GM23338 (cell line): ENCODE measurements around the gene AGMAT. TPM values are rescaled to one million over a fixed set of nuclear protein-coding genes. Genes with fewer than 3 reads are reported as not detected.

Source experiments
- ATAC-seq: fragments of 200-7000 bp; cut with Tn5 transposase; 3 replicates; pipeline ENCODE4 v1.9.1; 2020
- DNase-seq: peaks from one replicate; pipeline ENCODE4 v3.0.0-alpha.2; 2015; ENCODE audit warnings: low spot score
- H2AFZ ChIP-seq: fragments of 200-600 bp; sonication (generic); 2 replicates; pipeline ENCODE4 v1.8.0; 2016; ENCODE audit warnings: antibody characterized with exemption, mild to moderate bottlenecking, moderate library complexity
- H3F3A ChIP-seq: fragments of 200-600 bp; sonication (generic); replicated peaks from 2 replicates; pipeline ENCODE4 v1.8.0; 2017; ENCODE audit warnings: antibody characterized with exemption, mixed run types, low read depth
- H3K27ac ChIP-seq: fragments of 200-600 bp; sonication (generic); 2 replicates; pipeline ENCODE4 v1.6.1; 2016; ENCODE audit warnings: low read depth
- H3K27me3 ChIP-seq: fragments of 200-600 bp; sonication (generic); 2 replicates; pipeline ENCODE4 v1.8.0; 2016; ENCODE audit warnings: mild to moderate bottlenecking, mixed run types, moderate library complexity; ENCODE audit not compliant: insufficient read depth
- H3K36me3 ChIP-seq: fragments of 200-600 bp; sonication (generic); 2 replicates; pipeline ENCODE4 v1.8.0; 2016; ENCODE audit warnings: mild to moderate bottlenecking; ENCODE audit not compliant: insufficient read depth
- H3K4me1 ChIP-seq: fragments of 200-600 bp; sonication (generic); 2 replicates; pipeline ENCODE4 v1.8.0; 2016; ENCODE audit warnings: mild to moderate bottlenecking, moderate library complexity; ENCODE audit not compliant: insufficient read depth
- H3K4me2 ChIP-seq: fragments of 200-600 bp; sonication (generic); 2 replicates; pipeline ENCODE4 v1.7.1; 2017; ENCODE audit warnings: mixed run types
- H3K4me3 ChIP-seq: fragments of 200-600 bp; sonication (generic); 2 replicates; pipeline ENCODE4 v1.6.1; 2016; ENCODE audit warnings: mixed run types
- H3K79me2 ChIP-seq: fragments of 200-600 bp; sonication (generic); replicated peaks from 2 replicates; pipeline ENCODE4 v1.8.0; 2017; ENCODE audit warnings: mild to moderate bottlenecking; ENCODE audit not compliant: insufficient read depth
- H3K9me2 ChIP-seq: fragments of 200-600 bp; sonication (generic); 2 replicates; pipeline ENCODE4 v1.8.0; 2017; ENCODE audit not compliant: insufficient read depth
- H4K20me1 ChIP-seq: fragments of 200-600 bp; sonication (generic); replicated peaks from 2 replicates; pipeline ENCODE4 v1.8.0; 2017; ENCODE audit warnings: mild to moderate bottlenecking; ENCODE audit not compliant: insufficient read depth
- H3K27ac Mint-ChIP-seq: 2 replicates; pipeline ENCODE4 v1.8.0; 2020; ENCODE audit warnings: inconsistent platforms, mild to moderate bottlenecking, moderate library complexity, mixed read lengths
- H3K27me3 Mint-ChIP-seq: 3 replicates; pipeline ENCODE4 v1.8.0; 2022; ENCODE audit warnings: low read depth, mild to moderate bottlenecking, moderate library complexity, mixed read lengths, inconsistent platforms; ENCODE audit not compliant: insufficient read depth, poor library complexity
- H3K36me3 Mint-ChIP-seq: 3 replicates; pipeline ENCODE4 v1.8.0; 2021; ENCODE audit warnings: low read depth, mild to moderate bottlenecking, inconsistent platforms, moderate library complexity, mixed read lengths
- H3K4me1 Mint-ChIP-seq: 3 replicates; pipeline ENCODE4 v1.8.0; 2020; ENCODE audit warnings: mild to moderate bottlenecking, inconsistent platforms, mixed read lengths
- H3K4me3 Mint-ChIP-seq: 3 replicates; pipeline ENCODE4 v1.8.0; 2021; ENCODE audit warnings: moderate library complexity, mild to moderate bottlenecking, inconsistent platforms, mixed read lengths
- H3K9me3 Mint-ChIP-seq: 3 replicates; pipeline ENCODE4 v1.8.0; 2020; ENCODE audit warnings: moderate library complexity, mild to moderate bottlenecking, inconsistent platforms, mixed read lengths
- CREB1 ChIP-seq: fragments of 250-450 bp; sonication (Bioruptor Pico); IDR thresholded peaks from 2 replicates; pipeline ENCODE4 v1.5.0; 2020; ENCODE audit warnings: low read depth, mild to moderate bottlenecking, moderate library complexity
- ETS1 ChIP-seq: IDR thresholded peaks from 2 replicates; pipeline ENCODE4 v1.6.1; 2016; ENCODE audit warnings: antibody characterized with exemption
- EZH2 ChIP-seq: fragments of 200-600 bp; sonication (generic); IDR thresholded peaks from one replicate; pipeline ENCODE4 v1.8.0; 2017; ENCODE audit warnings: antibody characterized with exemption, mild to moderate bottlenecking, low read depth; ENCODE audit not compliant: unreplicated experiment
- EZH2phosphoT487 ChIP-seq: fragments of 200-600 bp; sonication (generic); IDR thresholded peaks from one replicate; pipeline ENCODE4 v1.8.1; 2018; ENCODE audit warnings: antibody characterized with exemption; ENCODE audit not compliant: unreplicated experiment
- JUNB ChIP-seq: IDR thresholded peaks from one replicate; pipeline ENCODE4 v1.6.1; 2016; ENCODE audit warnings: antibody characterized with exemption; ENCODE audit not compliant: unreplicated experiment
- NANOG ChIP-seq: IDR thresholded peaks from 2 replicates; pipeline ENCODE4 v1.6.1; 2016; ENCODE audit warnings: antibody characterized with exemption, borderline replicate concordance
- POLR2AphosphoS5 ChIP-seq: IDR thresholded peaks from 2 replicates; pipeline ENCODE4 v1.6.1; 2016; ENCODE audit warnings: antibody characterized with exemption, low read depth
- STAT1 ChIP-seq: IDR thresholded peaks from one replicate; pipeline ENCODE4 v1.6.1; 2016; ENCODE audit warnings: antibody characterized with exemption; ENCODE audit not compliant: unreplicated experiment
- ZNF114 ChIP-seq: fragments of 250-450 bp; sonication (Bioruptor Pico); IDR thresholded peaks from 2 replicates; pipeline ENCODE4 v1.5.0; 2020; ENCODE audit warnings: mild to moderate bottlenecking, moderate library complexity
- ZNF331 ChIP-seq: fragments of 250-450 bp; sonication (Bioruptor Pico); IDR thresholded peaks from 2 replicates; pipeline ENCODE4 v1.5.0; 2020; ENCODE audit warnings: low read depth, mild to moderate bottlenecking, moderate library complexity
- polyA plus RNA-seq: library from polyadenylated mRNA; unstranded; fragments of >200 nt; fragmentation: Nextera tagmentation; extraction: Ambion mirVana; gene quantifications from 2 replicates; pipeline ENCODE4 v1.2.1, GENCODE V29; 2016
- total RNA-seq: library from RNA; depleted of rRNA; stranded (reverse); fragments of >200 nt; shearing (Covaris generic); gene quantifications from 2 replicates; pipeline ENCODE4 v1.2.3, GENCODE V29; 2014
- TF ChIP-seq, protein P1 (sequence below), 2 experiments: fragments of 200-600 bp in 1 of 2; sonication (generic) in 1 of 2; conservative IDR thresholded peaks; 2 replicates each; pipeline versions ENCODE4 v1.5.1 to v1.6.1; 2016 to 2017; ENCODE audit warnings: antibody characterized with exemption in 2 of 2, low read depth in 2 of 2, mild to moderate bottlenecking in 2 of 2, moderate library complexity in 1 of 2

Gene AGMAT
- total and polyA plus RNA-seq, 2 experiments from 2014 or later, result 1.8 to 7.4 TPM

GRCh38 chr1:15526490-15527339 lies 58.1 kb downstream of the AGMAT start, which contains the start of gene DNAJC16:
Gene DNAJC16 (plus strand): TSS chr1:15526848. CDS start chr1:15529106, 2,258 bp downstream.
- Histone ChIP-seq H3K4me3 (peak within 1 kb of the TSS; percentile 73), H3K27me3 (no peaks in the 10 kb centered on the region), H3K36me3 (no peaks in the 10 kb centered on the region), H2AFZ (peak within 1 kb of the TSS; percentile 94; the same call in 1 of the 2 replicates), H3K4me2 (peak within 1 kb of the TSS; percentile 81), H3K79me2 (peaks cover 46% of the 10 kb centered on the region), H3K9me2 (no peaks in the 10 kb centered on the region), H3K4me1 (peaks cover 15% of the 10 kb centered on the region), H3F3A (no peaks in the 10 kb centered on the region), H3K27ac (peak within 1 kb of the TSS; percentile 73), H4K20me1 (0 out of 2 replicates have a peak, but pooled peaks cover 6% of the 10 kb centered on the region)
- DNase-seq (peak; percentile 100), ATAC-seq (peak; percentile 71)
- Mint-ChIP-seq H3K4me3 (peak within 1 kb of the TSS; percentile 83), H3K27ac (peak within 1 kb of the TSS; percentile 89), H3K27me3 (peaks cover 7% of the 10 kb centered on the region), H3K4me1 (peaks cover 34% of the 10 kb centered on the region), H3K9me3 (no peaks in the 10 kb centered on the region), H3K36me3 (no peaks in the 10 kb centered on the region)
- TF ChIP-seq EZH2phosphoT487 (no peak), ETS1 (peak; percentile 86), CREB1 (CRISPR knock-in tag) (peak; percentile 65), POLR2AphosphoS5 (peak; percentile 93)
- TF ChIP-seq, protein P1, sequence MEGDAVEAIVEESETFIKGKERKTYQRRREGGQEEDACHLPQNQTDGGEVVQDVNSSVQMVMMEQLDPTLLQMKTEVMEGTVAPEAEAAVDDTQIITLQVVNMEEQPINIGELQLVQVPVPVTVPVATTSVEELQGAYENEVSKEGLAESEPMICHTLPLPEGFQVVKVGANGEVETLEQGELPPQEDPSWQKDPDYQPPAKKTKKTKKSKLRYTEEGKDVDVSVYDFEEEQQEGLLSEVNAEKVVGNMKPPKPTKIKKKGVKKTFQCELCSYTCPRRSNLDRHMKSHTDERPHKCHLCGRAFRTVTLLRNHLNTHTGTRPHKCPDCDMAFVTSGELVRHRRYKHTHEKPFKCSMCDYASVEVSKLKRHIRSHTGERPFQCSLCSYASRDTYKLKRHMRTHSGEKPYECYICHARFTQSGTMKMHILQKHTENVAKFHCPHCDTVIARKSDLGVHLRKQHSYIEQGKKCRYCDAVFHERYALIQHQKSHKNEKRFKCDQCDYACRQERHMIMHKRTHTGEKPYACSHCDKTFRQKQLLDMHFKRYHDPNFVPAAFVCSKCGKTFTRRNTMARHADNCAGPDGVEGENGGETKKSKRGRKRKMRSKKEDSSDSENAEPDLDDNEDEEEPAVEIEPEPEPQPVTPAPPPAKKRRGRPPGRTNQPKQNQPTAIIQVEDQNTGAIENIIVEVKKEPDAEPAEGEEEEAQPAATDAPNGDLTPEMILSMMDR (conservative IDR thresholded peaks at IDR 0.05; ENCODE audit: low read depth in 2 of 2), result peak in 1 of 2 experiments; percentile 43; a peak in 2 of 4 replicates

DNA sequence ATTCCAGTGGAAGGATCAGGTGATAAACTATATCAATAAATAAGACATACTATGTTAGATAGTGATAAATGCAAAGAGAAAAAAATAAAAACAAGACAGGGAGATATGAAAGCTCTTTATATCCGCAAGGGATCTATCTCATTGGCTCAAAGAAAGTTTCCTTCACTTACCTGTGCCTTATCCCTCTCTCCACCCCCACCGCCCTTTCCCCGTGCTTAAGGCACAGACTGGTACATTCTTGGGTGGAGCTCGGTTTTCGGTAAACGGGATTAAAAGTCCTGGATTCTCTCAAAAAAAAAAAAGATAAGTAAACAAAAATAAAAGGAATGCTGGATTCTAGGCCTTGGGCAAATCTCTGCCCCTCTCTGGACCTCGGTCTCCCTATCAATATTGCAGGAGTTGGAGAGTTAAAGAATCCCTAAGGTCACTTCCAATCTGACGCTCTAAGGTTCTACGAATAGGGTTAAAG lies 58.8 kb downstream of the AGMAT start:
- no peaks in the 10 kb centered on the region for H3K36me3 Mint-ChIP-seq
- Histone ChIP-seq H2AFZ (no peak overlapping the region), H4K20me1 (peaks cover 6% of the 10 kb centered on the region; the same call in 1 of the 2 replicates), H3K4me2 (peak overlapping the region; percentile 81), H3K79me2 (peaks cover 44% of the 10 kb centered on the region), H3K36me3 (no peaks in the 10 kb centered on the region), H3K9me2 (no peaks in the 10 kb centered on the region), H3K4me3 (peak overlapping the region; percentile 73), H3K4me1 (peaks cover 15% of the 10 kb centered on the region), H3K27ac (0 out of 2 replicates have a peak overlapping the region, but pooled peaks have one; percentile 2), H3K27me3 (no peaks in the 10 kb centered on the region), H3F3A (no peaks in the 10 kb centered on the region)
- peaks cover 7% of the 10 kb centered on the region for H3K27me3 Mint-ChIP-seq
- H3K4me3 Mint-ChIP-seq, result peak overlapping the region; percentile 83
- no peaks in the 10 kb centered on the region for H3K9me3 Mint-ChIP-seq
- peaks cover 39% of the 10 kb centered on the region for H3K4me1 Mint-ChIP-seq
- no peak for TF ChIP-seq POLR2AphosphoS5
- no peak for TF ChIP-seq ZNF114 (CRISPR knock-in tag)
- TF ChIP-seq, protein P1 (conservative IDR thresholded peaks at IDR 0.05; ENCODE audit: low read depth in 2 of 2), result no peak
- no peak for TF ChIP-seq STAT1
- no peak for TF ChIP-seq ZNF331 (CRISPR knock-in tag)
- no peak for TF ChIP-seq EZH2
- no peak for TF ChIP-seq EZH2phosphoT487
- no peak for TF ChIP-seq NANOG
- TF ChIP-seq JUNB, result no peak
- DNase-seq (peak; percentile 45), ATAC-seq (no peak)
- peak overlapping the region; percentile 82 for H3K27ac Mint-ChIP-seq
